GM18511 (cell line): ENCODE data around the gene DNAJC5.

Experiments
- ATAC-seq: cut with Tn5 transposase; IDR thresholded peaks from one replicate; pipeline ENCODE4 v1.9.1; 2021; ENCODE audit warnings: mild to moderate bottlenecking, moderate library complexity; ENCODE audit not compliant: unreplicated experiment

Gene DNAJC5

DNA sequence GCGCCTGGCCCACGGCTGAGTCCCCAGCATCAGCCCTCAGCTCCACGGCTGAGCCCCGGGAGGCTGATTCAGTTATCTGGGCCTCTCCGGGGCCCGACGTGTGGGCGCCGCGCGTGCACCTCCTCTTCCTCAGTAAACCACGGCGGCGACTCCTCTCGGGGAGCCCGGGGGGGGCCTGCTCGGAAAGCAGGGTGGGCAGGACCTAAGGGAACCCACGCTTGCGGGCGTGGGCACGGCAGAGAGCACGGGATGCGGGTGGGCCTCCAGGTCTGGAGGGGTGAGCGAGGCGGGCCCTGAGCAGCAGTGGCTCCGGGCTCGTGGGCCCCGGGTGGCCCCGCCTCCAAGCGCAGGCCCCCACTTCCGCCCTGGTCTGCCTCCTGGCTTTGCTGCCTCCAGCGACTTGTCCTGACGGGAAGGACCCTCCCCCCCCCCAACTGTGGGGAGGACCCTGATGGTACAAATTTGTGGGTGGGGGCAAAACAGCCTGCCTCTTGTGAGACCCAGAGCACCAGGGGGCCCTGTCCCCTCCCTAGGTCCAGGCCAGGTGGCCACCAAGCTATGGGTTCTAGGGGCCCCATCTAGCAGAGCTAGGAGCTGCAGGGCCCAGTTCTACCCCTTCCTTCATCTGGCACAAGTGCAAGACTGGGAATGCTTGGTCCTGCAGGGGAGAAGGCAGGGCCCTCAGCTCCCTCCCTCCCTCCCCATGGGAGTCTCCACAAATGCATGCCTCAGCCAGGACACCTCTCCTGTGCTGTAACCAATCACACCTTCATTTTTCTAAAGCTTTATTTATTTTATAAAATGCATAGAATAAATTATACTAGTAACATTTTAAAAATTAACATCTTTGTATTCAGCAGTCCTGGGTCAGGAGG is 44.4 kb downstream of the DNAJC5 start:
- no peak for ATAC-seq

DNA sequence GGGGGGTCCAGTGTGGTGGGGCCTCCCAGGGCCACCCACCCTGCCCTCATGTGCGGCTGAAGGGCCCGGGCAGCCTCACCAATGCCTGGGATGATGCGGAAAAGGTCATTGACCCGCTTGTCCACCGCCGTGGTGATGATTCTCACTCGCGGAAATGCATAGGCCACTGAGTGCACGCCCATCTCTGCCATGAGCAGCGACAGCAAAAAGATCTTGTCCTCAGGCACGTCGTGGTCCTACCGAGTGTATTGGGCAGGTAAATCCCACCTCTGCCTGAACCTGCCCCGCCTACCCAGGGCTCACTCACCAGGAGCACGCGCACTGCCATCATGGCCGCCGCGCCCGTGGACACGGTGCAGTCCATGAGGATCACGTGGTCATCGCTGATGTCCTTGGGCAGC is 45.1 kb downstream of the DNAJC5 start:
- ATAC-seq, result no peak

DNA sequence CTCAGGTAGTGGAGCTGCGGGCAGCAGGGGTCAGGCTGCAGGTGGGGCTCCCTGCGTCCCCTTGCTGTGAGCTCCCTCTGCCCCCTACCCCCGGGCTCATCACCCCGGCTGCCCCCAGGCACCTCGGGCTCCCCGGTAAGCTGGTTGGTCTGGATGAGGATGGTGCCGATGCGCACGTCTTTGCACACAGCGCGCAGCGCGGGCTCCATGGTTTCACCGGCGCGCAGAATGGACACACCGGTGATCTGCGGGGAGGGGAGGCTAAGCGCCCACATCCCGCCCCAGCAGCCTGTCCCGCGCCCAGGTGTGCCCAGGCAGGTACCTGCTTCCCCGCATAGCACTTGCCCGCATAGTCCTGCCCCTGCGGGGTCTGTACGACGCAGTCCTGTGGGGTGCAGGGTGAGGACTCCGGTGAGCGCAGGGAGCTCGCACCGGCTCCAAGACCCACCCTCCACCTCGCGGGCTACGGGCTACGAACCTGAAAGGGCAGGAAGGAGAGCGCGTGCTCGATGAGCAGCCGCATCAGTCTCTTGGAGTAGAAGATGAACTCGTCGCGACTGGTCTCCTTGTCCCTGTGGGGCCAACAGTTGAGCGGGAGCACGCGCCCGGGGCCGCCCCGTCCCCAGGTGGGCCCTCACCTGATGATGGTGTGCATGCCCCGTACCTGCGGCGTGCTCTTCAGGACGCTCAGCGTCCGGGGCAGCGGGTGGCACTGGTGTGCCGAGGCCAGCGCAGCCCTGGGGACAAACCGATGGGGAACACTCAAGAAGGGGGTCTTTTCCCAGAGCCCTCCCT is 45.7 kb downstream of the DNAJC5 start:
- no peak for ATAC-seq

DNA sequence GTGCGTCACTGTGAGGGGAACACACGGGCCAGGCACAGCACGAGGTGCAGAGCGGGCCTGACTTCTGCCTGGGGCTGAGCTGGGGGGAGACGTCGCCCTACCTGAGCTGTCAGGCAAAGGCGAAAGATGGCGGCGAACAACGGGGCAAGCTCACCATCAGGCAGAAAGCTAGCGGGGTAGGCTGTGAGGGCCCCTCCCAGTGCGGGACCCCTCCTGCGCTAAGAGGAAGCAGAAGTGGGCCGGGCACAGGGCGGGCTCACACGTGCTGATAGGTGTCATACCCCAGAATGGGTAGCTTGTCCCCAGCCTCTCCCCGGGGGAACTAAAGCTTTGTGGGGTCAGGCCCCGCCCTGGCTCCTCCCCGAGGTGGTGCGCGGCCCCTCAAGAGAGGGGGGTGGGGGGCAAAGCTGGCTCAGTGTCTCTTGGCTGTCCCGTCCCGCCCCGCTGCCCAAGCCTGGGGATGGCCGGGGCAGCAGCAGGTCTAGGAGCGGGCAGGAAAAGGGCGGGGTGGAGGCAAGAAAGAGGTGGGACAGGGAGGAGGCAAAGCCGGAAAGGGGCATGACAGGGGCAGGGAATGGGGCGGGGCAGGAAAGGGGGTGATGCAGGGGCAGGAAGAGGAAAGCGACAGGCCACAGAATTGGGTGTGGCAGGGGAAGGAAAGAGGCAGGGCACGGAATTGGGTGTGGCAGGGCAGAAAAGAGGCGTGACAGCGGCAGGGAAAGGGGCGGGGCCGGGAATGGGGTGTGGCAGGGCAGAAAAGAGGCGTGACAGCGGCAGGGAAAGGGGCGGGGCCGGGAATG is 46.6 kb downstream of the DNAJC5 start:
- ATAC-seq, result no peak

DNA sequence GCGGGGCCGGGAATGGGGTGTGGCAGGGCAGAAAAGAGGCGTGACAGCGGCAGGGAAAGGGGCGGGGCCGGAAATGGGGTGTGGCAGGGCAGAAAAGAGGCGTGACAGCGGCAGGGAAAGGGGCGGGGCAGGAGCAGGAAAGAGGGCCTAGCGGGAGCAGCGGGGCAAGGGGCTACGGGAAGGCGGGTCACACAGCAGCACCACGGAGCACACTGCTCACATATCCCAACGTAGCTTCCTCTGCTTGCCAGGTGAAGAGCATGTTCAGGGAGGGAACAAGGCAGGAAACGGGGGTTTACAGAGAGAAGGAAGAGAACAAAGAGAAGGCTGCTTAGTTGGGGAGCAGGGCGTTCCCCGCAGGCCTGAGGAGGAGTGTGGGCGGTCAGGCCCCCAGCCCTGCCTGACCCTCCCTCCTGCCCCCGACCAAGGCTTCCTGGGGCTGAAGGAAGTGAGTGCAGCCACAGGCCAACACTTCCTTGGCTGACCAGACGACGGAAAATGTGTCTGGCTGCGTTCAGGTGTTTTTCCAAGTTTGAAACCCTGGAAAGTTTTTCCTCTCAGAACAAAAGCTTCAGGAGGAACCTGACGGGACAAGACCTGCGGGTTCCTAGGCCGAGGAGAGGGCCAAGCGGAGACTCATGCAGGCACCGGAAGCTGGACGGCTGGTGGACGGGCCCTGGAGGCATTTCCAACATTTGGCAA is 47.5 kb downstream of the DNAJC5 start:
- ATAC-seq, result no peak

DNA sequence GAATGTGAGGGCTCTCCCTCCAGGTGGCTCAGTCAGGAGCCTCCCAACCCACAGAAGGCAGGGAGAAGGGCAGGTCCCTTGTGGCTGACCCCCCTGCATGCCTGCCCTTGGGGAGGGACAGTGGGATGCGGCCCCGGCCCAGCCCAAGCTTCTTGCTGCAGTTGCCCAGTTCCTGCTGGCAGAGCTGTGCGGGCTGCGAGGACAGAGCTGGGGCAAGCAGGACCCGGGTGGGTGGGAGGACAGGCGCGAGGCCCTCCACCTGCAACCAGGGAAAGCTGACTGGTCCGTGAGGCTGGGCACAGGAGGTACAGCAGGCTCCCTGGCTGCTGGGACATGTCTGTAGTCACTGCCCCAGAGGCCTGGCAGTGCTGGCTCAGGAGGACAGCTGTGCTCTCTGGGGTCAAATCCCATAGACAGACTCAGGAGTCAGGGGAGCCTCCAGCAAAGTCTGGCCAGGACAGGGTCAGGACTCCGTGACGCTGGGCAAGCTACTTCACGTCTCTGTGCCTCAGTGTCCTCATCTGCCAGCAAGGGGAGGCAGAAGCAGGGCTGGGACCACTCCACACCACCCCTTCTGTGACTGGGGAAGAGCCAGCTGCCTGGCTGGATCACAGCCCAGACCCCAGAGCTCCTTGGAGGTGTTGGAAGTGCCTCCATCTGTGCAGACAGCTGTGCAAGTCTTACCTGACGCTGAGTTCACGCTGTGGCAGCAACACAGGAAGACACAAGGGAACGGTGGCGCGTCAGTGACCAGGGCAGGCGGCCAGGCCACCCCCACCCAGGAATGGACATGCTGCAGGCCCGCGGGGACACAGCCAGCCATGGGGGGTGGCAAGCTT is 48.3 kb downstream of the DNAJC5 start:
- no peak for ATAC-seq

DNA sequence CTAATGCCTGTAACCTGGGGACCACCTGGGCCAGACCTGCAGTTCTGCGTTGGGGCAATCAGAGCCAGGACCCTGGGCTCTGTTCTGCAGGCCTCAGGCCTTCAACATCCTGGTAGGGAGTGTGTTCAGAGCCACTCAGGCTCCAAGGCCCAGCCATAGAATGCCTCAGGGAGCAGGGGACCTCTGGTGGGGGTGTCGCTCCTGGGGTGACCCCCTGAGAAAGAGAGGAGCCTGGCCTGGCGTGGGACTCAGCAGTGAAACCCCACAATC is 48.8 kb downstream of the DNAJC5 start:
- no peak for ATAC-seq

DNA sequence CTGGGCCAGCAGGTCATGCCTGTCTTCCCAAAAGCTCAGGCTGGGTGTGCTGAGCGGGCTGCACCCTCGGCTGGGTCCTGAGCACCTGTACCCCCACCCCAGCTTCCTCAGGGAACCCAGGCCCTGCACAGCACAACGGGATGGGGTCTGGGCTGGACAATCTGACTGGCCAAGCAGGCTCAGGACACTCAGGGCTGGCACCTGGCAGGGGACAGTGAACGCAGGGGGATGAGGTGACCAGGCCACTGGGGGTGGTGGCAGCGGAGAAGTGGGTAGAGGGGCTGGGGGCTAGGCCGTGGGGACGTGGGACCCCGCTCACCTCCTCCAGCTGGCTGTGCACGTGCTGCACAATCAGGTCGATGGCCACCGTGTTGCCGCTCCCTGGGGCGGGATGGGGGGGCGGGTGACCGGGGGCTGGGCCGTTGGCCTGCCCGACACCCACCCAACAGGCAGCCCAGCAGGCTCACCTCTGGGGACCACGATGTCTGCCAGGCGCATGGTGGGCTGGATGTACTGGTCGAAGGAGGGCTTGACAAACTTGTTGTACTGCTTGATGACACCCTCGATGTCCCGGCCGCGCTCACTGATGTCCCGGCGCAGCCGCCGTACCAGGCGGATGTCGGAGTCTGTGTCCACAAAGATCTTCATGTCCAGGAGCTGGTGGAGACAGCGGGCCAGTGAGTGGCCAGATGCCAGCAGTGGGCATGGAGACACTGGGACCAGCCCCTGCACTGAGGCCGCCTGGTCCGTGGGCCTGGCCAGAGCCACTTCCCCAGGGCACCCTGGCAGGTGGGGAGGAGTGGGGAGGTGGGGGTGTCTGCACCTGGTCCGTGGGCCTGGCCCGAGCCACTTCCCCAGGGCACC is 49.4 kb downstream of the DNAJC5 start:
- no peak for ATAC-seq

DNA sequence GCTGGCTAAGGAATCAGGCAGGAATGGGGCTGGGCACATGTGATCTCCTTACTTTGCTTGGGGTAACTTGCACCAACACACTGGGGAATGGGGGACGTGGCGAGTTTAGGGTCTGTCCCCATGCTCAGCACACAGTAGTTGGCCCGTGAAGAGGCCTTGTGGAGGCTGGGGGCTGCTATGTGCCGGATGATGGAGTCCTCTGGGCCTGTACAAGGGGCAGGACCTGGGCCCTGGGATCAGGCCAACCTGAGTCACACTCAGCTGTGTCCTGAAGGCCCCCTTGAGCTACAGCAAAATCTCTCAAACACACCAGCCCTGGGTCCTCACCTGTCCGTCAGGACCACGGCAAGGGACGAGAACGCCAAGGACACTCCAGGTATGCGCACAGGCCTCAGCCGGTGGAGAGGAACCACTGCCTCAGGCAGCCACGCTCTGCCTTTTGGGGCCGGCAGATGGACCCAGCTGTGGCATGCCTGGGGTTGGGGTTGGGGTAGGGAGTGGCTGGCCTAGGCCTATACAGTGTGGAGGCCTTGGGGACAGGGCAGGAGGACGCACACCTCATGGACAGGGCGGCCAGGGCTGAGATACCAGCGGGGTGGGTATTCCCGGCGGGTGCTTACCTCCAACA is 50.2 kb downstream of the DNAJC5 start:
- no peak for ATAC-seq

DNA sequence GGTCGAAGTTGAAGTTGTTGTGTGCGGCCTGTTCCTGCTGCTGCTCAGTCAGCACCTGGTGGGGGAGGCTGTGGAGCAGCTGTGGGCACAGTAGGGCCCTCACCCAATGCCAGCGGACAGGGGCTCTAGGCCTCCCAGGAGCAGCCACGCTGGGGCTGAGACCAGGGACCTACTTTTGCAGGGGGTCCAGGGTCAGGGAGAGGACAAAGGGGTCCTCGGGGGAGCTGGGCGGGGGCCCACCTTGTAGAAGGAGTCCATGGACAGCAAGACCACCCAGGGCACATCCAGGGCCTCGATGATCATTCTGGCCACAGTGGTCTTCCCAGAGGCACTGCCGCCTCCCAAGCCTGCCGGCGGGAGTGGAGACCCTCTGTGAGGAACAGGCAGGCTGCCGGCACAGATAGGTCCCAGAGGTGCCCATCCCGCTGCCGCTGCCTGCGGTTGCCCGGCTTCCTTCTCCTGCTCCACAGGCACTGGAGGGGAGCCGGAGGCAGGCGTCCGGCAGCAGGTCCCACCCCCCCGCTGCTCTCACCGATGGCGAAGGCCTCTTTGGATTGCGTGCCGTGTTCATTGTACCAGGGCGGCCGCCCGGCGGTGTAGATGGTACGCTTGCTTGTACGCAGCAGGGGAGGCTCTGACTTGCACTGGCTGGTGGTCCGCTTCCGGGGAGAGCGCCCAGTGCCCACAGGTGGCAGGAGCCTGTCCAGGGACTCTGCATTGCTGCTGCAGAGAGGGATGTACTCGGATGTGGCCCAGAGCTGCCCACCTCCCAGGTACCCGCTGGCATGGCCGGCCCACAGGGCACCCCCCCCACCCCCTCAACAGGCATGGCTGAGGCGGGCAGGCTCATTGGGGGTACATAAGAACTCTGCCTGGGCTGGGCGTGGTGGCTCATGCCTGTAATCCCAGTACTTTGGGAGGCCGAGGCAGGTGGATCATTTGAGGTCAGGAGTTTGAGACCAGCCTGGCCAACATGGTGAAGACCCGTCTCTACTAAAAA is 51.3 kb downstream of the DNAJC5 start:
- ATAC-seq, result no peak

DNA sequence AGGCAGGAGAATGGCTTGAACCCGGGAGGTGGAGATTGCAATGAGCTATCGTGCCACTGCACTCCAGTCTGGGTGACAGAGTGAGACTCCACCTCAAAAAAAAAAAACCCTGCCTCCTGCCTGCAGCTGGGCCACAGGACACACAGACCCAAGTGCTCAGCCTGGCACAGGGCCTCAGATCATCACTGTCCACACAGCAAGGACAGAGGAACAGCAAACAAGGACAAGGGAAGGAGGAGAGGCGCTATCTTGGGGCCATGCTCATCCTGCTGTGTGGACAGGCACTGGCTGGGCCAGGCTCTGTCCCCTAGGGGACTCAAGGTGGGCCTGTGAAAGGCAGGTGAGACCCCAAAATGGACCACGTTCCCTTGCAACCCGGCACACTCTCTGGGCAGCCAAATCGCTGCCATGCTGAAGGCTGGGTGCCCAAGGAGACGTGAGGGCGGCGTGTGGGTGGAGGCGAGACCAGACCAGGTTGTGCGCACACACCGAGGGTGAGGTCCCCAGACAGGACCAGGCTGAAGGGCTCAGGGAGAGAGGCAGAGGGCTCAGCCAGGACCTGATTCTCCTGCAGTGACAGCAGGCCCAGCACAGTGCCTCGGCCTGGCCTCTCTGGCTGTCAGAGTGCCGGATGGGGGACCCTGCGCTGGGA is 52.2 kb downstream of the DNAJC5 start:
- no peak for ATAC-seq

DNA sequence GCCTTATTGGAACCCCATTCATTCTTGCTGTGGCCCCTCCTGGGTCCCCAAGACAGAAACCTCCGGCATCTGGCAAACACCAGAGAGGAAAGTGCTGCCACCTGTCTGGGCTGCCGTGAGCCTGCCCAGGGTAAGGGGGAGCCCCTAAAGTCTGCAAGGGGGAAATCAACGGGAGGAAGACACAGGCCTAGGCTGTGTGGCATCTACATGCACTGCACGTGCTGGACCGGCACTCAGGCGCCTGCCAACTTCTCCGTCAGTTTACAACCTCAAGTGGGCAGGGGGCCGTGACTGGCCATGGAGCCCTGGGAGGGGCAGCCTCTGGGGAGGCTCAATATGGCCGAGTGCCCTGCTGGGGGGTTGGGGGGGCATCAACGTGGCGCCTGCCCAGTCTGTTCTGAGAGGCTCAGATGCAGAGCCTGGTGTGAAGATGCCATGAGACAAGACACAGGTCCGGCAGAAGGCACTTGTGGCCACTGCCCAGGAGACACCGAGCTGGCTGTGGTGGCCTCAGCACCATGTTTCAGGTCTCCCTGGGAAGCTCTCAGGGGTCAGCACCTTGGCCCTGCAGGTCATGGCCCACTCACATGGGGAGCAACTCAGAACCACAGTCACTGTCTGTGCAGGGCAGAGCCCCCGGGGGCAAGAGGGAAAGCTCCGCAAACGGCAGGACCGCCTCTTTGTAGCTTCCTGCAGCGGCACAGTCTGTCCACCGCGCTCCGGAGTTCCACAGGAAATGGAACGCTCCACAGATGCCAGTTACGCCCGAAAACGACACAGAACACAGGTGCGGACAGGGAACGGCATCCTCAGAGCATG is 52.9 kb downstream of the DNAJC5 start:
- no peak for ATAC-seq

DNA sequence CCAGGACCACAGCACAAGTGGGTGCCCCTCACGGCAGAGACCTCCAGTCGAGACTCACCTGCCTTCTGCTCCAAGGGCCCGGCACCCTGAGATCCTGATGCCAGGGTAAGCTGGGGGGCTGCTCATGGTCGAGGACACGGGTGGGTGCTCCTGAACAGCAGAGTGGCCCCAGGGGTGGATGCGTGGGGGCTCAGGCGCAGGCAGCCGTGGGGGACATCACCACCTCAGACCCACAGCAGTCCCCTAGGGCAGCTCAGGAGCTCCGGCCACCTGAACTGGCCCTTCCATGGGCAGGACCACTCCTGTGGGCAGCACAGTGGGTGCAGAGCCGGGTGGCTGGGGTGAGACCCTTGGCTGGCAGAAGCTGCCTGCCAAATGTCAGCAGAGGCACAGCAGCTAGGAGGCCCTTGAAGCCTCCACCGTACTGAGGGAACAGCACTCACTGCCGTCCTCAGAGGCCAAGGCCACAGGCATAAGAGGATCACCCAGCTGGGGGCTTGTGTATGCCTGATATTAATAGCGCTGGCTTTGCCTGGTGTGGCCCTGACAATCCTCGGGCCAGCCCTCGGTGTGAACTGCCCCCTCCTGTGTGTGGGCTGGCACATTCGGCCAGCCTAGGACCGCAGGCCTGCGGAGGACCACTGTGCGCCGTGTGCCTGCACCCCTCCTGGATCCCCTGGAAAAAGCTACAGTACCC is 55.9 kb downstream of the DNAJC5 start:
- ATAC-seq, result no peak

DNA sequence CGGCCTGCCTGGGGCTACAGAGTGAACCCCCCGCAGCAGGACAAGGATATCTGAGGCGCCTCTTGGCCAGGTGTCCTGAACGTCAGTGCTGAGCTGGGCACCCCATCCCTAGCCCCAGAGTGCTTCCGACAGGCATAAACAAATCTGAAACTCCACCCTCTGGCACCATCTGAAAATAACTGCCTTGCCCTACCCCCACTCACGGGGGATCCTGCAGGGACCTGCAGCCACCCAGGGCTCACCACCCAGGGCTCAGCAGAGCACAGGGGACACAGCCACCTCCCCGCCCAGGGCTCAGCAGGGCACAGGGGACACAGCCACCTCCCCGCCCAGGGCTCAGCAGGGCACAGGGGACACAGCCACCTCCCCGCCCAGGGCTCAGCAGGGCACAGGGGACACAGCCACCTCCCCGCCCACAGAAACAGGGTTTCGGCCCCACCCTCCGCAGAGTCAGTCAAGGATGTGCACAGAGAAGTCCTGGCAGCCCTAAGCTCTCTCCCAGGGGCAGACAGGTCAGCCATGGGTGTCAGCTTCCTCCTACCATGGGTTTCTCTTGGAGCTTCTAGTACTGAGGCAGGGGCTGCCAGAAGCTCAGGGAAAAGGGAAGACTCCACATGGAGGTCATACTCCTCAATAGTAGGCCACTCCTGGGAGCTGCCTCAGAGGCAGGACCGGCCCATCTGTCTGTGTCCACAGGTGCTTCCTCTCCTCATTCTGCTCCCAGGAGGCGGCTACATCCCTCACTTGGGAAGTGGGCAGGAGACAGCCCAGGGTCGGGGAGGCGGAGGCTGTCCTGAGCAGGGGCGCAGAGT is 56.7 kb downstream of the DNAJC5 start:
- ATAC-seq, result no peak

DNA sequence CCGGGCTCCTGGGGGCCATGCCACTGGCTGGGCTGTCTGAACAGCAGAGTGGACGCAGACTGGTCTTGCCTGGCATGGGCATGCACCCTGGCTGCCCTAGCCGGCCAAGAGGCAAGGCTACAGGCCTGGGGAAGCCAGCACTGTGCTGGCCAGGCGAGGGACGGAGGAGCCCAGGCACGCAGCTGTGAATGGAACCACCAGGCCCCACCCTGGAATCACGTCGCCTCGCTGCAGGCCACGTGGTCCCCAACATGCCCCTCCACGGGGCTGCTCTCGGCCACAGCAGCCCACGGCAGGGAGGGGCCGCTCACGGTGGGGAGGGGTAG is 57.2 kb downstream of the DNAJC5 start:
- ATAC-seq, result no peak
